CD4-positive, CD25-positive, alpha-beta regulatory T cell (primary cell): Measurements from ENCODE around the gene ACY1. TPM values are rescaled to one million over a fixed set of nuclear protein-coding genes. Genes with fewer than 3 reads are reported as not detected.

Source experiments
- ATAC-seq, 2 donors: fragments of 150-1000 bp; cut with Tn5 transposase; one replicate each; pipeline ENCODE4 v1.10.0; 2021; ENCODE audit warnings: low read depth in 2 of 2, moderate number of reproducible peaks in 2 of 2, moderate library complexity in 1 of 2
- DNase-seq, 3 donors: peaks; one replicate each; pipeline versions ENCODE4 v3.0.0 to v3.0.0-alpha.2; 2012 to 2022; ENCODE audit warnings: mixed read lengths in 1 of 3
- H3K27ac ChIP-seq: one replicate; pipeline ENCODE4 v1.7.0; 2013; ENCODE audit warnings: mild to moderate bottlenecking, low read length; ENCODE audit not compliant: insufficient read depth, poor library complexity, severe bottlenecking
- H3K27me3 ChIP-seq: one replicate; pipeline ENCODE4 v1.7.0; 2013; ENCODE audit warnings: low read length; ENCODE audit not compliant: control insufficient read depth, insufficient read depth
- H3K36me3 ChIP-seq: one replicate; pipeline ENCODE4 v1.7.0; 2013; ENCODE audit warnings: mild to moderate bottlenecking, low read length, moderate library complexity; ENCODE audit not compliant: control insufficient read depth, insufficient read depth
- H3K4me1 ChIP-seq: 2 replicates; pipeline ENCODE4 v1.7.0; 2013; ENCODE audit warnings: mild to moderate bottlenecking, low read length; ENCODE audit not compliant: insufficient read depth, control insufficient read depth, poor library complexity, severe bottlenecking
- H3K4me3 ChIP-seq: one replicate; pipeline ENCODE4 v1.7.0; 2013; ENCODE audit warnings: low read depth, mild to moderate bottlenecking, low read length, moderate library complexity
- H3K9me3 ChIP-seq, 2 experiments: 1 replicate in 1 of 2; 2 replicates in 1 of 2; pipeline ENCODE4 v1.7.0; 2013; ENCODE audit warnings: low read length in 2 of 2, mild to moderate bottlenecking in 1 of 2, moderate library complexity in 1 of 2; ENCODE audit not compliant: control insufficient read depth in 2 of 2
- H3K27ac Mint-ChIP-seq, 3 donors: one replicate each; pipeline ENCODE4 v1.8.0; 2020 to 2022; ENCODE audit warnings: mild to moderate bottlenecking in 3 of 3, mixed read lengths in 3 of 3, moderate library complexity in 2 of 3
- H3K27me3 Mint-ChIP-seq: one replicate; pipeline ENCODE4 v1.8.0; 2022; ENCODE audit warnings: mild to moderate bottlenecking, mixed read lengths
- H3K36me3 Mint-ChIP-seq: one replicate; pipeline ENCODE4 v1.8.0; 2020; ENCODE audit warnings: mixed read lengths
- H3K4me1 Mint-ChIP-seq, 4 donors: one replicate each; pipeline ENCODE4 v1.8.0; 2020 to 2022; ENCODE audit warnings: mixed read lengths in 4 of 4, mild to moderate bottlenecking in 1 of 4
- H3K4me3 Mint-ChIP-seq, 4 donors: one replicate each; pipeline ENCODE4 v1.8.0; 2020 to 2022; ENCODE audit warnings: mild to moderate bottlenecking in 4 of 4, mixed read lengths in 4 of 4, moderate library complexity in 3 of 4
- H3K9me3 Mint-ChIP-seq, 7 donors: one replicate each; pipeline ENCODE4 v1.8.0; 2020 to 2022; ENCODE audit warnings: mixed read lengths in 7 of 7, mild to moderate bottlenecking in 3 of 7, moderate library complexity in 2 of 7
- polyA plus RNA-seq, 4 donors: library from polyadenylated mRNA; unstranded; fragments of 300-500 nt; fragmentation: Illumina TruSeq; gene quantifications; one replicate each; pipeline ENCODE4 v1.2.3, GENCODE V29; 2021
- total RNA-seq: library from RNA; stranded (reverse); gene quantifications from one replicate; pipeline ENCODE4 v1.2.3, GENCODE V29; 2022

Gene ACY1
- total and polyA plus RNA-seq, 5 donors from 2014 or later = 6.4 to 14.7 (median 10.9) TPM

GRCh38 chr3:51995346-51996163 is 12.2 kb downstream of the ACY1 start, which contains the start of gene RPL29:
Gene RPL29, minus strand, starts transcription at chr3:51995895. Its CDS starts 434 bp downstream, at chr3:51995461.
- Mint-ChIP-seq H3K27ac (peak within 1 kb of the TSS; percentile 100), H3K4me1 (peaks cover 0 to 44% (median 30%) of the 10 kb centered on the region in 4 donors), H3K4me3 (peak within 1 kb of the TSS; percentile 95 to 100 (median 99)), H3K27me3 (peaks cover 12% of the 10 kb centered on the region), H3K36me3 (peaks cover 17% of the 10 kb centered on the region), H3K9me3 (no peaks in the 10 kb centered on the region)
- ATAC-seq (peak; percentile 94 to 96), DNase-seq (peak; percentile 88 to 97 (median 94))
- no peaks in the 10 kb centered on the region for H3K9me3 ChIP-seq
- peaks cover 25% of the 10 kb centered on the region for H3K4me1 ChIP-seq
- peak within 1 kb of the TSS; percentile 88 for H3K4me3 ChIP-seq
- no peaks in the 10 kb centered on the region for H3K27me3 ChIP-seq
- peak within 1 kb of the TSS; percentile 89 for H3K27ac ChIP-seq
- peaks cover 21% of the 10 kb centered on the region for H3K36me3 ChIP-seq

GRCh38 chr3:51997172-51997571 is 13.8 kb downstream of the ACY1 start:
- ATAC-seq = no peak
- DNase-seq = no peak
- H3K4me1 ChIP-seq = peaks cover 30% of the 10 kb centered on the region
- Mint-ChIP-seq H3K4me1 (peaks cover 0 to 43% (median 31%) of the 10 kb centered on the region in 4 donors), H3K4me3 (peak overlapping the region in 3 of 4 donors; percentile 44 to 72 (median 44)), H3K9me3 (no peaks in the 10 kb centered on the region), H3K36me3 (peaks cover 13% of the 10 kb centered on the region), H3K27ac (peak overlapping the region in 1 of 3 donors; percentile 91), H3K27me3 (peaks cover 17% of the 10 kb centered on the region)
- no peaks in the 10 kb centered on the region for H3K9me3 ChIP-seq
- no peak overlapping the region for H3K27ac ChIP-seq
- peaks cover 17% of the 10 kb centered on the region for H3K36me3 ChIP-seq
- H3K27me3 ChIP-seq = no peaks in the 10 kb centered on the region
- no peak overlapping the region for H3K4me3 ChIP-seq

- H3K27ac Mint-ChIP-seq = peak overlapping the region in 1 of 3 donors; percentile 24
- H3K4me1 ChIP-seq = peaks cover 25% of the 10 kb centered on the region
Measured at GRCh38 chr3:51997935-51998596, 14.7 kb downstream of the ACY1 start.

GRCh38 chr3:51998774-51999173 is 15.4 kb downstream of the ACY1 start:
- no peaks in the 10 kb centered on the region for H3K9me3 ChIP-seq
- H3K9me3 Mint-ChIP-seq = no peaks in the 10 kb centered on the region
- H3K36me3 Mint-ChIP-seq = peaks cover 13% of the 10 kb centered on the region
- no peak overlapping the region for H3K4me3 Mint-ChIP-seq
- peaks cover 25% of the 10 kb centered on the region for H3K4me1 ChIP-seq
- H3K27me3 ChIP-seq = no peaks in the 10 kb centered on the region
- peaks cover 0 to 34% (median 23%) of the 10 kb centered on the region in 4 donors for H3K4me1 Mint-ChIP-seq
- no peak overlapping the region for H3K4me3 ChIP-seq
- H3K27ac Mint-ChIP-seq = no peak overlapping the region
- DNase-seq = no peak
- peaks cover 17% of the 10 kb centered on the region for H3K27me3 Mint-ChIP-seq
- no peak for ATAC-seq
- peaks cover 10% of the 10 kb centered on the region for H3K36me3 ChIP-seq
- H3K27ac ChIP-seq = no peak overlapping the region

More at GRCh38 chr3:51997935-51998596, 14.7 kb downstream of the ACY1 start:
- H3K4me3 ChIP-seq = no peak overlapping the region
- no peaks in the 10 kb centered on the region for H3K27me3 ChIP-seq
- ATAC-seq (no peak), DNase-seq (no peak)
- Mint-ChIP-seq H3K36me3 (peaks cover 13% of the 10 kb centered on the region), H3K9me3 (no peaks in the 10 kb centered on the region), H3K4me1 (peaks cover 0 to 38% (median 25%) of the 10 kb centered on the region in 4 donors), H3K4me3 (peak overlapping the region in 1 of 4 donors; percentile 23), H3K27me3 (peaks cover 17% of the 10 kb centered on the region)
- H3K36me3 ChIP-seq = peaks cover 10% of the 10 kb centered on the region
- no peak overlapping the region for H3K27ac ChIP-seq
- H3K9me3 ChIP-seq = no peaks in the 10 kb centered on the region

- peak overlapping the region in 1 of 4 donors; percentile 40 for H3K4me3 Mint-ChIP-seq
Measured at GRCh38 chr3:51999846-52000245, 16.5 kb downstream of the ACY1 start.

GRCh38 chr3:52001443-52001974 is 18.2 kb downstream of the ACY1 start:
- Histone ChIP-seq H3K27ac (no peak overlapping the region), H3K9me3 (no peaks in the 10 kb centered on the region), H3K4me1 (peaks cover 16% of the 10 kb centered on the region), H3K36me3 (no peaks in the 10 kb centered on the region), H3K27me3 (no peaks in the 10 kb centered on the region), H3K4me3 (no peak overlapping the region)
- H3K27ac Mint-ChIP-seq = peak overlapping the region in 1 of 3 donors; percentile 7
- H3K36me3 Mint-ChIP-seq = no peaks in the 10 kb centered on the region
- peak; percentile 93 to 94 for ATAC-seq
- DNase-seq = peak; percentile 80 to 85 (median 82)
- peaks cover 0 to 24% (median 5%) of the 10 kb centered on the region in 4 donors for H3K4me1 Mint-ChIP-seq
- H3K4me3 Mint-ChIP-seq = peak overlapping the region in 3 of 4 donors; percentile 8 to 63 (median 28)
- peaks cover 17% of the 10 kb centered on the region for H3K27me3 Mint-ChIP-seq
- no peaks in the 10 kb centered on the region for H3K9me3 Mint-ChIP-seq

More at GRCh38 chr3:51999846-52000245, 16.5 kb downstream of the ACY1 start:
- Mint-ChIP-seq H3K27me3 (peaks cover 17% of the 10 kb centered on the region), H3K36me3 (peaks cover 6% of the 10 kb centered on the region), H3K9me3 (no peaks in the 10 kb centered on the region), H3K4me1 (peaks cover 0 to 25% (median 14%) of the 10 kb centered on the region in 4 donors), H3K27ac (no peak overlapping the region)
- H3K27me3 ChIP-seq = no peaks in the 10 kb centered on the region
- ATAC-seq (no peak), DNase-seq (no peak)
- H3K4me1 ChIP-seq = peaks cover 17% of the 10 kb centered on the region
- H3K4me3 ChIP-seq = no peak overlapping the region
- peaks cover under 1% of the 10 kb centered on the region for H3K36me3 ChIP-seq
- H3K27ac ChIP-seq = no peak overlapping the region
- H3K9me3 ChIP-seq = no peaks in the 10 kb centered on the region

GRCh38 chr3:52002748-52003147 is 19.4 kb downstream of the ACY1 start:
- no peak overlapping the region for H3K4me3 Mint-ChIP-seq
- H3K4me3 ChIP-seq = no peak overlapping the region
- peaks cover 0 to 21% (median 5%) of the 10 kb centered on the region in 4 donors for H3K4me1 Mint-ChIP-seq
- ATAC-seq (no peak), DNase-seq (no peak)
- no peaks in the 10 kb centered on the region for H3K9me3 ChIP-seq
- H3K36me3 Mint-ChIP-seq = no peaks in the 10 kb centered on the region
- no peaks in the 10 kb centered on the region for H3K9me3 Mint-ChIP-seq
- H3K27me3 Mint-ChIP-seq = peaks cover 17% of the 10 kb centered on the region
- H3K27me3 ChIP-seq = no peaks in the 10 kb centered on the region
- H3K27ac ChIP-seq = no peak overlapping the region
- no peak overlapping the region for H3K27ac Mint-ChIP-seq
- peaks cover 16% of the 10 kb centered on the region for H3K4me1 ChIP-seq
- H3K36me3 ChIP-seq = no peaks in the 10 kb centered on the region
